Measurements from ENCODE around the gene TTF2. TPM values are rescaled to one million over a fixed set of nuclear protein-coding genes. Genes with fewer than 3 reads are reported as not detected.

The TTF2 gene
- total and polyA plus RNA-seq, 9 of the 15 experiments (the other 6 are each of a cell fraction or from before 2014, with no cell fraction given): 9.4 to 71.1 (median 42.1) TPM

- TF ChIP-seq SAP30 (IDR thresholded peaks at IDR 0.05; ENCODE audit: borderline replicate concordance, insufficient read depth, low read depth, low read length, poor library complexity, severe bottlenecking): no peak
These were observed 29.9 kb downstream of the TTF2 start (continued) for GRCh38 chr1:117089996-117090395.

GRCh38 chr1:117092594-117092993, 32.5 kb downstream of the TTF2 start:
- intact Hi-C loops (cut with micrococcal nuclease): no loop called here
- peak overlapping the region; percentile 77 for H2AFZ ChIP-seq (ENCODE audit: low read depth, low read length)
- peak overlapping the region; percentile 83 for H3K27ac ChIP-seq (ENCODE audit: extremely low read depth, low read depth, low read length)
- no peak for ATAC-seq
- ChIA-PET POLR2A (interaction anchor here (0.6 to 2.7 kb wide), 10 partner anchors 8 to 588 kb away, joined by 3 to 16 read pairs (median 5); partner anchors contain the start of gene TTF2), CTCF (ENCODE audit: low intra/inter-chr PET ratio) (interaction anchor here (1.2 kb wide), 1 partner anchor 25 kb away, joined by 5 read pairs; no protein-coding TSS in a partner anchor)
- peaks cover 4 to 21% of the 10 kb centered on the region in 2 experiments; a peak in 4 of 5 replicates for H3K4me1 ChIP-seq (replicated peaks in 1 of 2; ENCODE audit: control insufficient read depth in 2 of 2, insufficient read depth in 2 of 2, low read length in 2 of 2)
- peaks cover 91% of the 10 kb centered on the region for H3K36me3 ChIP-seq (ENCODE audit: control insufficient read depth, insufficient read depth, low read length)
- no peak for DNase-seq (ENCODE audit: extremely low read depth in 1 of 4, low spot score in 3 of 4)
- peak overlapping the region; percentile 36; the same call in 1 of the 2 replicates for H3K4me2 ChIP-seq (ENCODE audit: insufficient read depth, low read length)
- no peak for FAIRE-seq
- no peaks in the 10 kb centered on the region for H3K9me3 ChIP-seq (replicated peaks; ENCODE audit: control insufficient read depth, insufficient read depth, low read depth, low read length)
- H3K9ac ChIP-seq (ENCODE audit: insufficient read depth in 1 of 2, low read depth in 2 of 2, low read length in 2 of 2): peak overlapping the region; percentile 39 to 61; a peak in 3 of 4 replicates
- H3K9me1 ChIP-seq (ENCODE audit: control insufficient read depth, insufficient read depth, low read length): no peaks in the 10 kb centered on the region
- H3K4me3 ChIP-seq: no peak overlapping the region
- WGBS (ENCODE audit: insufficient coverage, low coverage, missing lambda C conversion rate): 86% methylated on average over 5 of the region's 5 CpGs
- H4K20me1 ChIP-seq (replicated peaks; ENCODE audit: control insufficient read depth, insufficient read depth, low read length): no peaks in the 10 kb centered on the region
- H3K27me3 ChIP-seq (ENCODE audit: control insufficient read depth in 2 of 2, insufficient read depth in 2 of 2, low read length in 2 of 2): no peaks in the 10 kb centered on the region
- no TSS peak for BruUV-seq (replicated peaks)
- H3K79me2 ChIP-seq (ENCODE audit: control insufficient read depth, insufficient read depth, low read length): no peaks in the 10 kb centered on the region
- in situ Hi-C loops (cut with MboI): no loop called here
- TF ChIP-seq NFRKB (IDR thresholded peaks at IDR 0.05; ENCODE audit: low read depth): 0 out of 2 replicates have a peak, but pooled peaks have one; percentile 25
- no peak for TF ChIP-seq GABPA (tag; conservative IDR thresholded peaks at IDR 0.05; ENCODE audit: low read depth)
- no peak for TF ChIP-seq ZNF830 (CRISPR knock-in tag; IDR thresholded peaks at IDR 0.05)
- no peak for TF ChIP-seq BRF2 (IDR thresholded peaks at IDR 0.05; ENCODE audit: borderline replicate concordance, insufficient read depth, insufficient read length)
- no peak for TF ChIP-seq ZNF407 (IDR thresholded peaks at IDR 0.05; ENCODE audit: low read depth)
- TF ChIP-seq ETV5 (CRISPR knock-in tag; IDR thresholded peaks at IDR 0.05; ENCODE audit: low read depth): no peak
- no peak for TF ChIP-seq IRF1 (CRISPR knock-in tag; IDR thresholded peaks at IDR 0.05; ENCODE audit: borderline replicate concordance)
- TF ChIP-seq RNF2 (IDR thresholded peaks at IDR 0.05): no peak
- TF ChIP-seq ZC3H4 (CRISPR knock-in tag; IDR thresholded peaks at IDR 0.05; ENCODE audit: borderline replicate concordance): no peak
- no peak for TF ChIP-seq ZNF143 (CRISPR knock-in tag; IDR thresholded peaks at IDR 0.05)

Data from K562 (cell line).